Activated T-cell treated with anti-CD3 and anti-CD28 coated beads, Interleukin-2, amount 50 U/mL, for 4 hours (primary cell): ENCODE results near the gene REV3L. TPM values are rescaled to one million over a fixed set of nuclear protein-coding genes. Genes with fewer than 3 reads are reported as not detected.

ENCODE experiments used
- ATAC-seq, 2 donors: fragments of 200-7000 bp; cut with Tn5 transposase; one replicate each; pipeline ENCODE4 v1.10.0; 2021
- DNase-seq: peaks from one replicate; pipeline ENCODE4 v3.0.0-alpha.2; 2020
- H3K27me3 Mint-ChIP-seq: one replicate; pipeline ENCODE4 v1.8.0; 2021; ENCODE audit warnings: low read depth, mixed read lengths
- H3K36me3 Mint-ChIP-seq: one replicate; pipeline ENCODE4 v1.8.0; 2022; ENCODE audit warnings: mixed read lengths; ENCODE audit not compliant: insufficient read depth
- H3K4me1 Mint-ChIP-seq: one replicate; pipeline ENCODE4 v1.8.0; 2021; ENCODE audit warnings: low read depth, mixed read lengths
- H3K4me3 Mint-ChIP-seq: one replicate; pipeline ENCODE4 v1.8.0; 2021; ENCODE audit warnings: mild to moderate bottlenecking, moderate library complexity, mixed read lengths
- H3K9me3 Mint-ChIP-seq: one replicate; pipeline ENCODE4 v1.8.0; 2021; ENCODE audit warnings: mixed read lengths
- total RNA-seq, 3 donors: library from RNA; stranded (reverse); gene quantifications; one replicate each; pipeline ENCODE4 v1.2.1, GENCODE V29; 2021

REV3L gene
- total RNA-seq, 3 donors from 2014 or later: 12.7 to 18.8 (median 14.5) TPM

GRCh38 chr6:111282515-111282914 lies 200.5 kb downstream of the REV3L start:
- Mint-ChIP-seq H3K4me3 (no peak overlapping the region), H3K9me3 (no peaks in the 10 kb centered on the region)
- no peak for DNase-seq

GRCh38 chr6:111280445-111280955 lies 202.5 kb downstream of the REV3L start:
- no peak for ATAC-seq
- Mint-ChIP-seq H3K9me3 (peaks cover 5% of the 10 kb centered on the region), H3K36me3 (peaks cover 72% of the 10 kb centered on the region), H3K4me3 (no peak overlapping the region), H3K27me3 (no peaks in the 10 kb centered on the region), H3K4me1 (peaks cover 2% of the 10 kb centered on the region)
- DNase-seq: no peak

More at GRCh38 chr6:111282515-111282914, 200.5 kb downstream of the REV3L start:
- peaks cover 57% of the 10 kb centered on the region for H3K36me3 Mint-ChIP-seq
- ATAC-seq: no peak
- peaks cover 2% of the 10 kb centered on the region for H3K4me1 Mint-ChIP-seq
- no peaks in the 10 kb centered on the region for H3K27me3 Mint-ChIP-seq

GRCh38 chr6:111278731-111279130 lies 204.3 kb downstream of the REV3L start:
- ATAC-seq: no peak
- Mint-ChIP-seq H3K27me3 (no peaks in the 10 kb centered on the region), H3K36me3 (peaks cover 78% of the 10 kb centered on the region), H3K4me1 (peaks cover 2% of the 10 kb centered on the region), H3K9me3 (peaks cover 18% of the 10 kb centered on the region), H3K4me3 (no peak overlapping the region)
- DNase-seq: no peak

GRCh38 chr6:111277819-111278218 lies 205.2 kb downstream of the REV3L start:
- Mint-ChIP-seq H3K4me3 (no peak overlapping the region), H3K4me1 (peaks cover under 1% of the 10 kb centered on the region), H3K27me3 (no peaks in the 10 kb centered on the region), H3K36me3 (peaks cover 81% of the 10 kb centered on the region), H3K9me3 (peaks cover 27% of the 10 kb centered on the region)
- DNase-seq: no peak
- no peak for ATAC-seq

- Mint-ChIP-seq H3K4me1 (no peaks in the 10 kb centered on the region), H3K27me3 (no peaks in the 10 kb centered on the region), H3K36me3 (peaks cover 73% of the 10 kb centered on the region), H3K4me3 (no peak overlapping the region), H3K9me3 (peaks cover 28% of the 10 kb centered on the region)
- no peak for ATAC-seq
- no peak for DNase-seq
Measured at GRCh38 chr6:111276736-111277135, 206.3 kb downstream of the REV3L start.

- no peaks in the 10 kb centered on the region for H3K4me1 Mint-ChIP-seq
- H3K36me3 Mint-ChIP-seq: peaks cover 72% of the 10 kb centered on the region
- H3K4me3 Mint-ChIP-seq: no peak overlapping the region
- ATAC-seq (no peak), DNase-seq (no peak)
- no peaks in the 10 kb centered on the region for H3K27me3 Mint-ChIP-seq
- peaks cover 28% of the 10 kb centered on the region for H3K9me3 Mint-ChIP-seq
Measured at GRCh38 chr6:111276335-111276734, 206.7 kb downstream of the REV3L start.

- Mint-ChIP-seq H3K27me3 (no peaks in the 10 kb centered on the region), H3K4me1 (no peaks in the 10 kb centered on the region), H3K36me3 (peaks cover 62% of the 10 kb centered on the region), H3K4me3 (no peak overlapping the region), H3K9me3 (peaks cover 28% of the 10 kb centered on the region)
- DNase-seq (no peak), ATAC-seq (no peak)
Measured at GRCh38 chr6:111274593-111275217, 208.3 kb downstream of the REV3L start.

GRCh38 chr6:111270121-111270520 lies 212.9 kb downstream of the REV3L start:
- H3K4me1 Mint-ChIP-seq: peaks cover 15% of the 10 kb centered on the region

GRCh38 chr6:111269401-111269970 lies 213.5 kb downstream of the REV3L start:
- H3K27me3 Mint-ChIP-seq: no peaks in the 10 kb centered on the region
- ATAC-seq (no peak), DNase-seq (no peak)
- peaks cover 15% of the 10 kb centered on the region for H3K4me1 Mint-ChIP-seq
- H3K9me3 Mint-ChIP-seq: peaks cover 14% of the 10 kb centered on the region
- peaks cover 49% of the 10 kb centered on the region for H3K36me3 Mint-ChIP-seq
- H3K4me3 Mint-ChIP-seq: no peak overlapping the region

More at GRCh38 chr6:111270121-111270520, 212.9 kb downstream of the REV3L start:
- Mint-ChIP-seq H3K9me3 (peaks cover 21% of the 10 kb centered on the region), H3K36me3 (peaks cover 56% of the 10 kb centered on the region), H3K27me3 (no peaks in the 10 kb centered on the region), H3K4me3 (no peak overlapping the region)
- ATAC-seq: no peak
- no peak for DNase-seq

GRCh38 chr6:111267764-111268333 lies 215.2 kb downstream of the REV3L start:
- ATAC-seq (no peak), DNase-seq (no peak)
- Mint-ChIP-seq H3K9me3 (peaks cover under 1% of the 10 kb centered on the region), H3K4me3 (no peak overlapping the region), H3K4me1 (peaks cover 25% of the 10 kb centered on the region), H3K27me3 (no peaks in the 10 kb centered on the region), H3K36me3 (peaks cover 40% of the 10 kb centered on the region)

- peaks cover 38% of the 10 kb centered on the region for H3K36me3 Mint-ChIP-seq
- no peak overlapping the region for H3K4me3 Mint-ChIP-seq
- ATAC-seq: no peak
- peaks cover 31% of the 10 kb centered on the region for H3K4me1 Mint-ChIP-seq
- no peak for DNase-seq
- no peaks in the 10 kb centered on the region for H3K27me3 Mint-ChIP-seq
- H3K9me3 Mint-ChIP-seq: no peaks in the 10 kb centered on the region
Measured at GRCh38 chr6:111266276-111266675, 216.7 kb downstream of the REV3L start.

GRCh38 chr6:111265842-111266241 lies 217.2 kb downstream of the REV3L start:
- DNase-seq (no peak), ATAC-seq (no peak)
- Mint-ChIP-seq H3K36me3 (peaks cover 38% of the 10 kb centered on the region), H3K4me1 (peaks cover 35% of the 10 kb centered on the region), H3K4me3 (no peak overlapping the region), H3K27me3 (no peaks in the 10 kb centered on the region), H3K9me3 (no peaks in the 10 kb centered on the region)

- no peaks in the 10 kb centered on the region for H3K27me3 Mint-ChIP-seq
- ATAC-seq: peak; percentile 39 to 47
- peaks cover 46% of the 10 kb centered on the region for H3K4me1 Mint-ChIP-seq
- DNase-seq: no peak
- H3K9me3 Mint-ChIP-seq: no peaks in the 10 kb centered on the region
- no peak overlapping the region for H3K4me3 Mint-ChIP-seq
- H3K36me3 Mint-ChIP-seq: peaks cover 31% of the 10 kb centered on the region
Measured at GRCh38 chr6:111263837-111264236, 219.2 kb downstream of the REV3L start.

GRCh38 chr6:111260570-111261298 lies 222.3 kb downstream of the REV3L start:
- H3K36me3 Mint-ChIP-seq: peaks cover 6% of the 10 kb centered on the region
- DNase-seq (no peak), ATAC-seq (no peak)
- H3K4me1 Mint-ChIP-seq: peaks cover 36% of the 10 kb centered on the region
- H3K9me3 Mint-ChIP-seq: no peaks in the 10 kb centered on the region
- peak overlapping the region; percentile 81 for H3K4me3 Mint-ChIP-seq
- H3K27me3 Mint-ChIP-seq: peaks cover 2% of the 10 kb centered on the region
